Measurements from ENCODE around the gene SOCS2. TPM values are rescaled to one million over a fixed set of nuclear protein-coding genes. Genes with fewer than 3 reads are reported as not detected.

The SOCS2 gene
- total and polyA plus RNA-seq, 2 of the 13 experiments (the other 11 are each of a cell fraction or from before 2014, with no cell fraction given), result 0.62 to 1.5 TPM

DNA sequence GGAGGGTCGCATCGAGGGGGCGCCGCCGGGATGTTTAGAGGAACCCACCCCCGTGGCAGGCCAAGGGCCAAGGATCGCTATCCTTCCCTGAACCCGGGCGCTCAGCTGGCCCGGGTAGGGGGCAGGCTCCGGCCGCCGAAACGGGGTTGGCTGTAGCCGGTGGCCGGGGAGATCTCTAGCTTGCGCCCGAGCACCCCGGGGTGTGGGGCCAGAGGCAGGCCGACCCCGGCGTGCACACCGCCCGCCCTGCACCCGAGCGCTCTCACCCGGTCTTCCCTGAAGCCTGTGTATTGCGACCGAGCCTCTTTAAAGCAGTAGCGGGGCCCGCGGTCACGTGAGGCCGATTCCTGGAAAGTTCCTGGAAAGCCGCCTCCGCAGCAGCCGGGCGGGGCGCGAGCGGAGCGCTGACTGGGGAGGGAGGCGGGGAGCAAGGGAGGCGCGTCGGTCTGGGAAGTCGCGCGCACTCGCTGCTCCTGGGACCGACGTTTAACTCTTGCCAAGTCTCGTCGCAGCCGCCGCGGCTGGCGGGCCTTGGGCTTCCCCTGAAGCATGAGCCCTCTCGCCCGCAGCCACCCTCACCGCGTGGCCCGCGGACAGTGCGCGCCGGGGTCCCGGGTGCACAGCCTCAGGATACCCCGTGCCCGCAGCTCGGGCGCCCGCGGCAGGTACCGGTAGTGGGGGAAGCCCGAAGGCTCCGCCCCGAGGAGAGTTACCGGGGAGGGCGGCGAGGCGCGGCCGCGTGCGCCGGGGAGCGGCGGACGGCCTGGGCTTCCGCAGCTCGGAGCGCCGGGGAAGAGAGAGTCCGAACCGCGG is 1.7 kb upstream of the SOCS2 start (continued):
- peak; percentile 63; the same call in 1 of the 2 replicates for TF ChIP-seq TFE3 (CRISPR knock-in tag; IDR thresholded peaks at IDR 0.05)
- TF ChIP-seq, protein P1, sequence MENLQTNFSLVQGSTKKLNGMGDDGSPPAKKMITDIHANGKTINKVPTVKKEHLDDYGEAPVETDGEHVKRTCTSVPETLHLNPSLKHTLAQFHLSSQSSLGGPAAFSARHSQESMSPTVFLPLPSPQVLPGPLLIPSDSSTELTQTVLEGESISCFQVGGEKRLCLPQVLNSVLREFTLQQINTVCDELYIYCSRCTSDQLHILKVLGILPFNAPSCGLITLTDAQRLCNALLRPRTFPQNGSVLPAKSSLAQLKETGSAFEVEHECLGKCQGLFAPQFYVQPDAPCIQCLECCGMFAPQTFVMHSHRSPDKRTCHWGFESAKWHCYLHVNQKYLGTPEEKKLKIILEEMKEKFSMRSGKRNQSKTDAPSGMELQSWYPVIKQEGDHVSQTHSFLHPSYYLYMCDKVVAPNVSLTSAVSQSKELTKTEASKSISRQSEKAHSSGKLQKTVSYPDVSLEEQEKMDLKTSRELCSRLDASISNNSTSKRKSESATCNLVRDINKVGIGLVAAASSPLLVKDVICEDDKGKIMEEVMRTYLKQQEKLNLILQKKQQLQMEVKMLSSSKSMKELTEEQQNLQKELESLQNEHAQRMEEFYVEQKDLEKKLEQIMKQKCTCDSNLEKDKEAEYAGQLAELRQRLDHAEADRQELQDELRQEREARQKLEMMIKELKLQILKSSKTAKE (CRISPR knock-in tag; IDR thresholded peaks at IDR 0.05; ENCODE audit: borderline replicate concordance), result peak; percentile 79
- no peak for TF ChIP-seq MLLT10 (CRISPR knock-in tag; IDR thresholded peaks at IDR 0.05)
- peak; percentile 53; the same call in 1 of the 2 replicates for TF ChIP-seq MTA1 (CRISPR knock-in tag; IDR thresholded peaks at IDR 0.05; ENCODE audit: borderline replicate concordance)
- no peak for TF ChIP-seq NFE2L1 (CRISPR knock-in tag; IDR thresholded peaks at IDR 0.05; ENCODE audit: borderline replicate concordance)
- peak; percentile 59; the same call in 1 of the 2 replicates for TF ChIP-seq ARNT2 (CRISPR knock-in tag; IDR thresholded peaks at IDR 0.05; ENCODE audit: low read depth)
- 0 out of 2 replicates have a peak, but pooled peaks have one; percentile 38 for TF ChIP-seq KAT7 (CRISPR knock-in tag; IDR thresholded peaks at IDR 0.05; ENCODE audit: borderline replicate concordance)
- TF ChIP-seq KMT2B (CRISPR knock-in tag; IDR thresholded peaks at IDR 0.05), result 0 out of 2 replicates have a peak, but pooled peaks have one; percentile 32
- 0 out of 2 replicates have a peak, but pooled peaks have one; percentile 20 for TF ChIP-seq ZNF253 (CRISPR knock-in tag; IDR thresholded peaks at IDR 0.05; ENCODE audit: borderline replicate concordance)
- TF ChIP-seq POGK (CRISPR knock-in tag; conservative IDR thresholded peaks at IDR 0.05), result no peak
- TF ChIP-seq SETDB1 (CRISPR knock-in tag; IDR thresholded peaks at IDR 0.05; ENCODE audit: borderline replicate concordance), result no peak
- TF ChIP-seq ZFP82 (CRISPR knock-in tag; IDR thresholded peaks at IDR 0.05; ENCODE audit: borderline replicate concordance), result peak; percentile 30; the same call in 1 of the 2 replicates
- no peak for TF ChIP-seq ZNF660 (CRISPR knock-in tag; IDR thresholded peaks at IDR 0.05; ENCODE audit: borderline replicate concordance, low read depth)
- TF ChIP-seq KLF6 (CRISPR knock-in tag; IDR thresholded peaks at IDR 0.05), result peak; percentile 52; the same call in 1 of the 2 replicates
- no peak for TF ChIP-seq SIN3B (IDR thresholded peaks at IDR 0.05; ENCODE audit: low read length)
- TF ChIP-seq IKZF1 (IDR thresholded peaks at IDR 0.05), result no peak
- no peak for TF ChIP-seq HOXD1 (CRISPR knock-in tag; IDR thresholded peaks at IDR 0.05)
- no peak for TF ChIP-seq ZNF816 (CRISPR knock-in tag; IDR thresholded peaks at IDR 0.05; ENCODE audit: borderline replicate concordance)
